ENCODE data around the gene UIMC1.
"Not testable (repeated sequence)": the region's sequence is repeated elsewhere in the genome, so short reads cannot be mapped to it uniquely, and the experiment has no call there.

- TF ChIP-seq CTCF (IDR thresholded peaks at IDR 0.05); POLR2A (IDR thresholded peaks at IDR 0.05); POLR2AphosphoS5 (IDR thresholded peaks at IDR 0.05; ENCODE audit: insufficient read depth in 1 of 2, low read depth in 1 of 2): not testable (repeated sequence)
These were observed 22.4 kb downstream of the UIMC1 start for GRCh38 chr5:176984176-176984575.

Data from vagina (tissue), 2 donors.